ENCODE results near the gene KIF21A. TPM values are rescaled to one million over a fixed set of nuclear protein-coding genes. Genes with fewer than 3 reads are reported as not detected.

The KIF21A gene
- total RNA-seq, 1 donor from 2014 or later: 37.4 TPM

- no peak for DNase-seq (ENCODE audit: low read depth)
- Histone ChIP-seq H3K36me3 (ENCODE audit: control insufficient read depth, insufficient read depth, low read length) (no peaks in the 10 kb centered on the region), H3K27me3 (ENCODE audit: control insufficient read depth, insufficient read depth, low read length) (no peaks in the 10 kb centered on the region), H3K4me3 (ENCODE audit: low read depth, low read length) (no peak overlapping the region)
- no peak for FAIRE-seq
- no peak for TF ChIP-seq CTCF (IDR thresholded peaks at IDR 0.05; ENCODE audit: insufficient read depth, low read length, severe bottlenecking)
Observed at GRCh38 chr12:39431002-39431796, 11.7 kb downstream of the KIF21A start.

- TF ChIP-seq CTCF (IDR thresholded peaks at IDR 0.05; ENCODE audit: insufficient read depth, low read length, severe bottlenecking): no peak
- H3K36me3 ChIP-seq (ENCODE audit: control insufficient read depth, insufficient read depth, low read length): no peaks in the 10 kb centered on the region
- H3K4me3 ChIP-seq (ENCODE audit: low read depth, low read length): no peak overlapping the region
- H3K27me3 ChIP-seq (ENCODE audit: control insufficient read depth, insufficient read depth, low read length): no peaks in the 10 kb centered on the region
- FAIRE-seq (no peak), DNase-seq (ENCODE audit: low read depth) (no peak)
Observed at GRCh38 chr12:39429809-39430208, 13.1 kb downstream of the KIF21A start.

GRCh38 chr12:39427360-39427808 lies 15.5 kb downstream of the KIF21A start:
- DNase-seq (ENCODE audit: low read depth) (peak; percentile 71), FAIRE-seq (no peak)
- no peaks in the 10 kb centered on the region for H3K27me3 ChIP-seq (ENCODE audit: control insufficient read depth, insufficient read depth, low read length)
- TF ChIP-seq CTCF (IDR thresholded peaks at IDR 0.05; ENCODE audit: insufficient read depth, low read length, severe bottlenecking): no peak
- no peaks in the 10 kb centered on the region for H3K36me3 ChIP-seq (ENCODE audit: control insufficient read depth, insufficient read depth, low read length)
- no peak overlapping the region for H3K4me3 ChIP-seq (ENCODE audit: low read depth, low read length)

DNA sequence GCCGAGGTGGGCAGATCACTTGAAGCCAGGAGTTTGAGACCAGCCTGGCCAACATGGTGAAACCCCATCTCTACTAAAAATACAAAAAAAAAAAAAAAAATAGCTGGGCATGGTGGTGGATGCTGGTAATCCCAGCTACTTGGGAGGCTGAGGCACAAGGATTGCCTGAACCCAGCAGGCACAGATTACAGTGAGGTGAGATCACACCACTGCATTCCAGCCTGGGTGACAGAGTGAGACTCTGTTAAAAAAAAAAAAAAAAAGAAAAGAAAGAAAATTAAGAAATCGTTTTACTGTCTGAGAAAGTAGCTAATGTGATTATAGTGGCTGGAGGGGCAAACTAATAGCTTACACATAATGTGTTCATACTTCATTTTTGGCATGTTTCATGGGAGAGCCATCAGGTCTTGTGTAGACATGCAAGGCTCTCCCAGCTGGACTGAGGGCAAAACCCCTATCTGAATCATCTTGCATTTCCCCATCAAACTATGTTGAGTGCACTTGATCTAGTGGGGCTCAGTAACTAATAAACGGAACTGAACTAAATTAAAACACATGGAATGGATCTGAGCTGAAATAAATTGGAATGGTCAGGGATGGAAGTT lies 16.2 kb downstream of the KIF21A start:
- Histone ChIP-seq H3K36me3 (ENCODE audit: control insufficient read depth, insufficient read depth, low read length) (no peaks in the 10 kb centered on the region), H3K4me3 (ENCODE audit: low read depth, low read length) (no peak overlapping the region), H3K27me3 (ENCODE audit: control insufficient read depth, insufficient read depth, low read length) (no peaks in the 10 kb centered on the region)
- peak; percentile 99 for DNase-seq (ENCODE audit: low read depth)
- TF ChIP-seq CTCF (IDR thresholded peaks at IDR 0.05; ENCODE audit: insufficient read depth, low read length, severe bottlenecking): no peak
- no peak for FAIRE-seq

GRCh38 chr12:39420043-39420442 lies 22.9 kb downstream of the KIF21A start:
- DNase-seq (ENCODE audit: low read depth) (peak; percentile 50), FAIRE-seq (no peak)
- no peak for TF ChIP-seq CTCF (IDR thresholded peaks at IDR 0.05; ENCODE audit: insufficient read depth, low read length, severe bottlenecking)
- no peak overlapping the region for H3K4me3 ChIP-seq (ENCODE audit: low read depth, low read length)
- no peaks in the 10 kb centered on the region for H3K36me3 ChIP-seq (ENCODE audit: control insufficient read depth, insufficient read depth, low read length)
- no peaks in the 10 kb centered on the region for H3K27me3 ChIP-seq (ENCODE audit: control insufficient read depth, insufficient read depth, low read length)

Measured in bronchial epithelial cell (primary cell).